Fibroblast of lung (primary cell): ENCODE results near the gene MRPS31.

Experiments
- CTCF ChIP-seq, 2 donors: IDR thresholded peaks in 1 of 2; conservative IDR thresholded peaks in 1 of 2; 1 replicate in 1 of 2; 2 replicates in 1 of 2; pipeline ENCODE4 v1.5.1; 2011 to 2012; ENCODE audit warnings: low read length in 2 of 2, control low read depth in 1 of 2, inconsistent platforms in 1 of 2, low read depth in 1 of 2, mild to moderate bottlenecking in 1 of 2
- EZH2 ChIP-seq: IDR thresholded peaks from 2 replicates; pipeline ENCODE4 v1.5.1; 2012; ENCODE audit warnings: low read length, control low read depth, mild to moderate bottlenecking; ENCODE audit errors: missing control alignments

DNA sequence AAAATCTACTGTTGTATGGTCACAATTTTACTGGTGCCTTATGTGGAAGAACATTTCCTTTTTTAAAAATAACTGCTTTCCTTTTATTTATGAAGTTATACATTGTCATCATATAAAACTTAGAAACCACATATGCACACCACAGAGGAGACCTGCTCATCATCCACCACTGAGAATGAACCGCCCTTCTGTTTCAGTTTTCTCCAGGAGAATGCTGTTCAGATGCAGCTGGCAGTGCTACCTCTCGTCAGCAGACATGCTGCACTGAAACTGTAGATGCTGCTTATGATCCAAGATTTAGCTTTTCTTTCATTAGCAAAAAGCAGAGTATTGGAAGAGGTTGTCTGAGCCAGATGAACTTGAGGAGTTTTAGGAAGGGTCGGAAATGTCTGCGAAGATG lies 28.5 kb upstream of the MRPS31 start:
- TF ChIP-seq CTCF (conservative IDR thresholded peaks at IDR 0.05 in 1 of 2, IDR thresholded peaks at IDR 0.05 in 1 of 2; ENCODE audit: low read depth in 1 of 2, low read length in 2 of 2) (no peak), EZH2 (no peak)
